ENCODE measurements around the gene RASSF7. TPM values are rescaled to one million over a fixed set of nuclear protein-coding genes. Genes with fewer than 3 reads are reported as not detected.

Gene RASSF7
- total and polyA plus RNA-seq, 2 of the 8 experiments (the other 6 are each of a cell fraction or from before 2014, with no cell fraction given) = 22.3 to 43.9 TPM

GRCh38 chr11:592501-592900, 31.7 kb downstream of the RASSF7 start:
- CTCF ChIA-PET (ENCODE audit: partially characterized antibody) = no interaction called here
- TF ChIP-seq EZH2 (IDR thresholded peaks at IDR 0.05; ENCODE audit: low read depth, low read length, severe bottlenecking) = no peak
- no peak for TF ChIP-seq POLR2AphosphoS5 (IDR thresholded peaks at IDR 0.05; ENCODE audit: low read depth, low read length)
- no peak for TF ChIP-seq SAP30 (IDR thresholded peaks at IDR 0.05; ENCODE audit: insufficient read depth, insufficient replicate concordance, low read length)
- TF ChIP-seq, protein P1, sequence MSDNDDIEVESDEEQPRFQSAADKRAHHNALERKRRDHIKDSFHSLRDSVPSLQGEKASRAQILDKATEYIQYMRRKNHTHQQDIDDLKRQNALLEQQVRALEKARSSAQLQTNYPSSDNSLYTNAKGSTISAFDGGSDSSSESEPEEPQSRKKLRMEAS (IDR thresholded peaks at IDR 0.05) = no peak
- no peak for TF ChIP-seq SP1 (IDR thresholded peaks at IDR 0.05; ENCODE audit: low read depth, low read length)
- no peak for TF ChIP-seq SUZ12 (IDR thresholded peaks at IDR 0.05; ENCODE audit: low read length)
- TF ChIP-seq NRF1 (IDR thresholded peaks at IDR 0.05; ENCODE audit: low read depth, low read length) = no peak
- TF ChIP-seq, protein P2, sequence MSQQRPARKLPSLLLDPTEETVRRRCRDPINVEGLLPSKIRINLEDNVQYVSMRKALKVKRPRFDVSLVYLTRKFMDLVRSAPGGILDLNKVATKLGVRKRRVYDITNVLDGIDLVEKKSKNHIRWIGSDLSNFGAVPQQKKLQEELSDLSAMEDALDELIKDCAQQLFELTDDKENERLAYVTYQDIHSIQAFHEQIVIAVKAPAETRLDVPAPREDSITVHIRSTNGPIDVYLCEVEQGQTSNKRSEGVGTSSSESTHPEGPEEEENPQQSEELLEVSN (IDR thresholded peaks at IDR 0.05) = no peak
- no peak for TF ChIP-seq SRF (IDR thresholded peaks at IDR 0.05; ENCODE audit: low read depth, low read length)
- TF ChIP-seq SIX5 (IDR thresholded peaks at IDR 0.05; ENCODE audit: low read depth, low read length) = no peak
- TF ChIP-seq GTF2F1 (IDR thresholded peaks at IDR 0.05; ENCODE audit: borderline replicate concordance, low read depth, low read length) = no peak
- no peak for TF ChIP-seq PHF8 (conservative IDR thresholded peaks at IDR 0.05; ENCODE audit: low read depth, low read length)
- no peak for TF ChIP-seq CREB1 (IDR thresholded peaks at IDR 0.05)
- TF ChIP-seq ZNF274 (IDR thresholded peaks at IDR 0.05; ENCODE audit: borderline replicate concordance, extremely low read depth, low read length) = no peak

More at GRCh38 chr11:592501-592900, 31.7 kb downstream of the RASSF7 start:
- WGBS, 2 experiments (ENCODE audit: extremely low coverage in 1 of 2, insufficient coverage in 1 of 2, insufficient read length in 1 of 2, insufficient replicate concordance in 2 of 2, low coverage in 1 of 2, low lambda C conversion rate in 2 of 2, missing lambda C conversion rate in 1 of 2) = 95% methylated on average over 22 of the region's 22 CpGs; no CpG with 5 or more reads in 1 of the 2 experiments
- H3K23me2 ChIP-seq (ENCODE audit: low read depth, low read length) = no peaks in the 10 kb centered on the region
- H2AFZ ChIP-seq (ENCODE audit: low read length) = no peak overlapping the region
- no peak overlapping the region for H2BK20ac ChIP-seq (ENCODE audit: low read length)
- H3K9me3 ChIP-seq (ENCODE audit: insufficient read depth in 2 of 2, low read depth in 1 of 2, low read length in 1 of 2) = no peaks in the 10 kb centered on the region
- no peak overlapping the region for H2BK5ac ChIP-seq (ENCODE audit: low read depth, low read length)
- H3K9ac ChIP-seq (replicated peaks in 1 of 4; ENCODE audit: extremely low read depth in 1 of 4, low read depth in 3 of 4, low read length in 3 of 4) = no peak overlapping the region
- no peak for DNase-seq (ENCODE audit: low read depth in 1 of 2, low spot score in 2 of 2)
- H3K4me2 ChIP-seq (ENCODE audit: insufficient read depth in 1 of 2, low read depth in 2 of 2, low read length in 2 of 2) = no peak overlapping the region
- H3K79me2 ChIP-seq (ENCODE audit: control insufficient read depth in 1 of 2, insufficient read depth in 2 of 2, low read length in 2 of 2) = no peaks in the 10 kb centered on the region; a peak in 1 of 4 replicates
- no peak overlapping the region for H3K18ac ChIP-seq (ENCODE audit: extremely low read depth, low read length)
- POLR2A ChIA-PET (ENCODE audit: partially characterized antibody) = no interaction called here
- peaks cover 8 to 14% of the 10 kb centered on the region in 2 experiments for H4K20me1 ChIP-seq (replicated peaks in 1 of 2; ENCODE audit: control insufficient read depth in 1 of 2, insufficient read depth in 2 of 2, low read length in 2 of 2)
- H4K5ac ChIP-seq (ENCODE audit: insufficient read length, low read depth, low read length) = no peak overlapping the region
- H2BK15ac ChIP-seq (ENCODE audit: low read length) = no peak overlapping the region
- no peak overlapping the region for H4K8ac ChIP-seq (ENCODE audit: extremely low read depth, insufficient read depth, low read length)
- no peak overlapping the region for H4K91ac ChIP-seq (replicated peaks; ENCODE audit: insufficient read length, low read length)
- H3K79me1 ChIP-seq (ENCODE audit: low read depth, low read length) = peaks cover 6% of the 10 kb centered on the region; the same call in 1 of the 2 replicates
- no peak for FAIRE-seq
- H3K23ac ChIP-seq (ENCODE audit: insufficient read length) = no peak overlapping the region
- no peak overlapping the region for H2AK5ac ChIP-seq (ENCODE audit: low read depth, low read length)
- H3K27me3 ChIP-seq (replicated peaks in 1 of 4; ENCODE audit: control insufficient read depth in 3 of 4, extremely low read depth in 1 of 4, insufficient read depth in 3 of 4, low read length in 3 of 4) = no peaks in the 10 kb centered on the region
- no peak overlapping the region for H2BK12ac ChIP-seq (ENCODE audit: low read depth, low read length)
- H3K36me3 ChIP-seq (ENCODE audit: control insufficient read depth in 2 of 4, insufficient read depth in 4 of 4, low read length in 3 of 4) = peaks cover 18 to 62% (median 49%) of the 10 kb centered on the region in 4 experiments
- no peak overlapping the region for H3K4me3 ChIP-seq (ENCODE audit: extremely low read depth in 1 of 4, insufficient read depth in 2 of 4, low read depth in 3 of 4, low read length in 4 of 4)
- H2BK120ac ChIP-seq (replicated peaks; ENCODE audit: low read depth, low read length) = no peak overlapping the region
- no peak overlapping the region for H3K27ac ChIP-seq (ENCODE audit: low read depth, low read length)
- H3K4me1 ChIP-seq (replicated peaks in 1 of 4; ENCODE audit: control insufficient read depth in 3 of 4, insufficient read depth in 4 of 4, low read length in 3 of 4) = no peaks in the 10 kb centered on the region
- no peak overlapping the region for H3K14ac ChIP-seq (ENCODE audit: insufficient read length)
- no peak overlapping the region for H3K56ac ChIP-seq (replicated peaks; ENCODE audit: insufficient read length, low read depth, low read length)
- H3K4ac ChIP-seq (replicated peaks; ENCODE audit: insufficient read length, low read depth, low read length) = no peak overlapping the region
